HG03354 (cell line): Measurements from ENCODE around the gene RAB6A.
"Not testable (repeated sequence)": the region's sequence is repeated elsewhere in the genome, so short reads cannot be mapped to it uniquely, and the experiment has no call there.

Experiments used
- ATAC-seq: cut with Tn5 transposase; IDR thresholded peaks from one replicate; pipeline ENCODE4 v1.9.1; 2021; ENCODE audit warnings: mild to moderate bottlenecking; ENCODE audit not compliant: unreplicated experiment, poor library complexity, severe bottlenecking

The RAB6A gene

GRCh38 chr11:73770811-73771210 is 9.9 kb upstream of the RAB6A start:
- not testable (repeated sequence) for ATAC-seq

- no peak for ATAC-seq
Measured at GRCh38 chr11:73766763-73767162, 5.9 kb upstream of the RAB6A start.

GRCh38 chr11:73762732-73763131 is 1.9 kb upstream of the RAB6A start:
- ATAC-seq, result no peak

DNA sequence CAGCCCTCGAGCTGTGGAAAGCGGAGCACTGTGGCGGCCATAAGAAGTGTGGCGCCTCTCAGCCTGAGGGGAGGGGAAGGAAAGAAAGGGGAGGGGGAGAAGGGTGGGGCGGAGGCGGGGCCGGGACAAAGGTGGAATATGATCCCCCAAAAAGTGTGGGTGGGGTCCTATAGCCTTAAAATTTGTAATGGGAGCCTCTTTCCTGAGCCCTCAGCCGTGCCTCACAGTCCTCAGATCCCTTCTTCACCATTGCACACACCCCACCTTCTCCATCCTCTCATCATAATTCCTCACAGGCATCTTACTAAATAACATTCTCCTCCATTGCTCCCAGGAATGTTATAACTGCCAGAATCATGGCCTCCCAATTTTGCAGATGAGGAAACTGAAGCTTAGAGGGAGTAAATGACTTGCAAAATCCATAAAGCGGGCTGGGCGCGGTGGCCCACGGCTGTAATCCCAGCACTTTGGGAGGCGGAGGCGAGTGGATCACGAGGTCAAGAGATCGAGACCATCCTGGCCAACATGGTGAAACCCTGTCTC is 600 bp upstream of the RAB6A start:
- ATAC-seq, result peak; percentile 13

DNA sequence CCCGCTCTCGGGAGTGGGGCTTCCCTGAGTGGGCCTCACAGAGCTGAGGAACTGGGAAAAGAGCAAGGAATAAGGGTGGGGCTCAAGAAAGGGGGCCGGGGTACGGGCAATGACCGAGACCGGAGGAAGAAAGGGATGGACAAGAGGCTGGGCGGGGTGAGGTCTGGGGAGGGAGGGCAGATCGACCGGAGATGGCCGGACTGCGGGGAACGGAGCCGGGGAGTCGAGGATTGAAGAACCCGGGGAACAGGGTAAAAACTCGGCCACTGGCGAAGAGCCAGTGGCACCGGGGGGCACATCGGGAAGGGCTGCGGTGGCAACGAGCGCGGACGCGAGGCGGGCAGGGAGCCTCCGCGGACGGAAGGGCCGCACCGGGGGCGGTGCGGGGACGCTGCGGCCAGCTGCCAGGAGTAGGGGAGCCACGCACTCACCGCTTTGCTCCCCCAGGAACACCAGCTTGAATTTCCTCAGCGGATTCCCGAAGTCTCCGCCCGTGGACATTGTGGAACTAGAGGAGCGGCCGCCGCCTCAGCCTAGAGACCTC is 667 bp downstream of the RAB6A start:
- peak; percentile 7 for ATAC-seq

- ATAC-seq, result no peak
Measured at GRCh38 chr11:73759610-73760134, 1.2 kb downstream of the RAB6A start.

- no peak for ATAC-seq
Measured at GRCh38 chr11:73758451-73758850, 2.4 kb downstream of the RAB6A start.

DNA sequence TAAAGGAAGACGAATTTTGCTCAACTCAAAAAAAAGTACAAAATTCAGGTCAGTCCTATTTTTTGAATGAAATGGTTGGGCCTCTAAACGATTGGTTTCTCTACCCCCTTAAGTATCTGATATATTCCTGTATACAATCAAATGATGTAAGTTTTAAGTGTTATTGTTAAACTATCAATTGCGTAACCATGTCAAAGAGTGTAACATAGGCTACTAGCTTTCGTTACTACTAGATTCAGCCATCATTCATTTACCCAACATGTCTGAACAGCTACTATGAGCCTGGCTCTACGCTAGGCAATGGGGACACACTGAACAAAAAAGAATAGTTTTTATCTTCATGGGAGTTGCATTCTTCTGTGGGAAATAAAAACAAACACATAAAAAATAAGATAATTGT is 3.3 kb downstream of the RAB6A start:
- no peak for ATAC-seq

DNA sequence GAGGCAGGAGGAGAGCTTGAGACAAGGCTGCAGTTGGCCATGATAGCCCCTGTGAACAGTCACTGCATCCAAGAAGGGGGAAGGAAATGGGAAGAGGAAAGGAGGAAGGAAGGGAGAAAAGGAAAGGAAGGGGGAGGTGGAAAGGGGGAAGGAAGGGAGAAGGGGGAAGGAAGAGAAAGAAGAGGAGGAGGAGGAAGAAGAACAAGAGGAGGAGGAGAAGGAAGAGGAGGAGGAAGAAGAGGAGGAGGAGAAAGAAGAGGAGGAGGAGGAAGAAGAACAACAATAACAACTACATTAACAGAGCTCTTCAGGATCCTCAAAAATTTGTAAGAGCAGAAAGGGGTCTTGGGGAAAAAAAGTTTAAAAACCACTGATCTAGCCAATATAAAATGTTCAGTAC is 5.2 kb downstream of the RAB6A start:
- no peak for ATAC-seq

DNA sequence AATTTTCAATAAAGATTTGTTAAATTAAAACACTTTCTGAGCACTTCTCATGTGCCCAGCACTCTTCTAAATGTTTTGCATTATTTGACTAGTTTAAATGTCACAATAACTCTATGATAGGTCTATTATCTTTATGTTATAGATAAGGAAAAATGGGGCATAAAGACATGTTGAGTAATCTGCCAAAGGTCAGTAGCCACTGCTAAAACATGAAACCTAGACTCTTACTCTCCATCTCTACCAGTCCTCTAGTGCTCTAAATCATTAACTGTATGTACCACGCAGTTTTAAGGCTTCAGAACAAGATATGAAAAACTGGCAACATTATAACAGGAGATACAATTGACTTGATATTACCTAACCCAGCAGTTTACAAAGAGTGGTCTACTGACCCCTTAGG is 6.9 kb downstream of the RAB6A start:
- ATAC-seq, result no peak

- ATAC-seq, result no peak
Measured at GRCh38 chr11:73752903-73753302, 8.0 kb downstream of the RAB6A start.

DNA sequence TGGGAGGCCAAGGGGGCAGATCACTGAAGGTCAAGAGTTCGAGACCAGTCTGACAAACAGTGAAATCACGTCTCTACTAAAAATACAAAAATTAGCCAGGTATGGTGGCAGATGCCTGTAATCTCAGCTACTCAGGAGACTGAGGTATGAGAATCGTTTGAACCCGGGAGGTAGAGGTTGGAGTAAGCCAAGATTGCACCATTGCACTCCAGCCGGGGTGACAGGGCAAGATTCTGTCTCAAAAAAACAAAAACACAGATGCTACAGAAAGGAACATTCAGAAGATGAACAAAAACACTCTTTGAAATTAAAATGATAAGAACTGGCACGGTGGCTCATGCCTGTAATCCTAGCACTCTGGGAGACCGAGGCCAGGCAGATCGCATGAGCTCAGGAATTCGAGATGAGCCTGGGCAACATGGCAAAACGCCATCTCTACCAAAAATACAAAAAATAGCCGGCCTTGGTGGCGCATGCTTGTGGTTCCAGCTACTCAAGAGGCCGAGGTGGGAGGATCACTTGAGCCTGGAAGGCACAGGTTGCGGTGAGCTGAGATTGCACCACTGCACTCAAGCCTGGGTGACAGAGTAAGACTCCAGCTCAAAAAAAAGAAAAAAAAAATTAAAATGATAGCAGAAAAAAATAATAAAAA is 8.5 kb downstream of the RAB6A start:
- no peak for ATAC-seq

- ATAC-seq, result not testable (repeated sequence)
Measured at GRCh38 chr11:73750862-73751261, 10.0 kb downstream of the RAB6A start.

- no peak for ATAC-seq
Measured at GRCh38 chr11:73750228-73750627, 10.6 kb downstream of the RAB6A start.

DNA sequence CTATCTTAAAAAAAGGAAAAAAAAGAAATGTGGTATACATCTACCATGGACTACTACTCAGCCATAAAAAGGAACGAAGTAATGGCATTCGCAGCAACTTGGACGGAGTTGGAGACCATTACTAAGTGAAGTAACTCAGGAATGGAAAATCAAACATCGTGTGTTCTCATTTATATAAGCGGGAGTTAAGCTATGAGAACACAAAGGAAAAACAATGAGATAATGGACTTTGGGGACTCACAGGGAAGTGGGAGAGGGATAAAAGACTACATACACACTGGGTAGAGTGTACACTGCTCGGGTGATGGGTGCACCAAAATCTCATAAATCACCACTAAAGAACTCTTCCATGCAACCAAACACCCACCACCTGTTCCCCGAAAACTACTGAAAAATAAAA is 11.8 kb downstream of the RAB6A start:
- ATAC-seq, result no peak

GRCh38 chr11:73748300-73748699 is 12.6 kb downstream of the RAB6A start:
- no peak for ATAC-seq

DNA sequence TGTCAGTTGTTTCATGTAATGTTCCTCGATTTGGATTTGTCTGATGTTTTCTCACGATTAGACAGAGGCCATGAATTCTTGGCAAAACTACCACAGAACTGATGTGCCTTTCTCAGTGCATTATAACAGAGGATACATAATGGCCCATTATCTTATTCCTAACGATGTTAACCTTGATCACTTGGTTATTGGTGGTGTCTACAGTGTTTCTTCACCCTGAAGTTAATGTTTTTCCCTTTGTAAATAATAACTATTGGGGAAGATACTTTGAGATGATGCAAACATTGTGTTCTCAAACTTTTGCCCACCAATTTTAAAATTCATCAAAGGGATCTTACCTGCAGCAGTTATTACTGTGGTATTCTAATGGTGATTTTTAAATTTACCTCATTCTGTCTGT is 13.1 kb downstream of the RAB6A start:
- no peak for ATAC-seq

GRCh38 chr11:73746701-73747100 is 14.2 kb downstream of the RAB6A start:
- ATAC-seq, result no peak

DNA sequence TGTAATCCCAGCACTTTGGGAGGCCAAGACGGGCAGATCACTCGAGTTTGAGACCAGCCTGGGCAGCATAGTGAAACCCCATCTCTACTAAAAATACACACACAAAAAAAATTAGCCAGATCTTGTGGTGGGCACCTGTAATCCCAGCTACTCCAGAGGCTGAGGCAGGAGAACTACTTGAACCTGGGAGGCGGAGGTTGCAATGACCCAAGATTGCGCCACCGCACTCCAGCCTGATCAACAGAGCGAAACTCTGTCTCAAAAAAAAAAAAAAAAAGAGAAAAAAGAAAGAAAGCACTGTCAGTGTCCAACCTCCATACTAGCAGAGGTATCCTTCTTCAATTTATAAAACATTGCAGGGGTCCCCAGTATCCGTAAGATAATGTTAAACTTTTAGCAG is 17.8 kb downstream of the RAB6A start:
- no peak for ATAC-seq

DNA sequence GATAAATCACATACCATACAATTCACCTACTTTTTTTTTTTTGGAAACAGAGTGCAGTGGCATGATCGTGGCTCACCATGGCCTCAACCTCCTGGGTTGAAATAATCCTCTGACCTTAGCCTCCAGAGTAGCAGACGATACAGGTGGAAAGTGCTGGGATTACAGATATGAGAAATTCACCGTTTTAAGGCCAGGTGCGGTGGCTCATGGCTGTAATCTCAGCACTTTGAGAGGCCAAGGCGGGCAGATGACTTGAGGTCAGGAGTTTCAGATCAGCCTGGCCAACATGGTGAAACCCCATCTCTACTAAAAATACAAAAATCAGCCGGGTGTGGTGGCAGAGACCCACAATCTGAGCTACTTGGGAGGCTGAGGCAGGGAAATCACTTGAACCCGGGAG is 24.9 kb downstream of the RAB6A start:
- not testable (repeated sequence) for ATAC-seq

DNA sequence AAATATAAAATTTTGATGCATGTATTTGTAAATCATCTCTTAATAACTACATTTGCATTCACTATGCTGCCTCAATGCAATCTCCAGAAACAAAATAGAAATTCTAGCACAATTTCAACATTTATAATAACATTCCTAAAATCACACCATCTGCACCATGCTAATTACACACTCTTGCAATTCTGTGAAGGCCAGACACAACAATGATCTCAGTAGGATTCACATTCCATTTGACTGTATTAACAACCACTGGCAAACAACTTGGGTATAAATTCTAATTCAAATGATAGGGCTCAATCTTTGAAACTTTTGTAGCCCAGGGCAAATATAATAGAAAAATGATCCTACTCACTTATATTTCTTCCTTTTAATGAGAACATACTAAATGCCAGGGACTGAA is 25.9 kb downstream of the RAB6A start:
- ATAC-seq, result no peak
